Measurements from ENCODE around the gene PIEZO2.
A peak's percentile ranks its signal among the peaks of the same experiment; 100 is the strongest.
"Not testable (repeated sequence)": the region's sequence is repeated elsewhere in the genome, so short reads cannot be mapped to it uniquely, and the experiment has no call there.

Gene PIEZO2

GRCh38 chr18:10670856-10671255 is 478.5 kb downstream of the PIEZO2 start:
- DNase-seq (ENCODE audit: low read depth, low spot score), result no peak
- H3K9ac ChIP-seq (ENCODE audit: insufficient read length), result no peak overlapping the region
- H3K9me3 ChIP-seq (ENCODE audit: low read depth, low read length), result no peaks in the 10 kb centered on the region
- no peak overlapping the region for H3K27ac ChIP-seq
- no peak for TF ChIP-seq FOXP2 (optimal IDR thresholded peaks at IDR 0.05; ENCODE audit: control extremely low read depth, extremely low read length, insufficient read depth)
- TF ChIP-seq EZH2 (IDR thresholded peaks at IDR 0.05), result no peak
- no peak for TF ChIP-seq POLR2AphosphoS5 (IDR thresholded peaks at IDR 0.05; ENCODE audit: borderline replicate concordance, low read depth, low read length)
- no peak overlapping the region for H3K4me3 ChIP-seq
- H3K36me3 ChIP-seq (ENCODE audit: insufficient read depth, low read length), result no peaks in the 10 kb centered on the region

- no peak for TF ChIP-seq POLR2AphosphoS5 (IDR thresholded peaks at IDR 0.05; ENCODE audit: borderline replicate concordance, low read depth, low read length)
- no peak for TF ChIP-seq EZH2 (IDR thresholded peaks at IDR 0.05)
- TF ChIP-seq FOXP2 (optimal IDR thresholded peaks at IDR 0.05; ENCODE audit: control extremely low read depth, extremely low read length, insufficient read depth), result peak; percentile 17
- Histone ChIP-seq H3K9ac (ENCODE audit: insufficient read length) (no peak overlapping the region), H3K9me3 (ENCODE audit: low read depth, low read length) (no peaks in the 10 kb centered on the region), H3K27ac (no peak overlapping the region), H3K4me3 (no peak overlapping the region), H3K36me3 (ENCODE audit: insufficient read depth, low read length) (no peaks in the 10 kb centered on the region)
- no peak for DNase-seq (ENCODE audit: low read depth, low spot score)
These were observed 479.8 kb downstream of the PIEZO2 start for GRCh38 chr18:10669441-10670100.

GRCh38 chr18:10663750-10664149 is 485.6 kb downstream of the PIEZO2 start:
- H3K9ac ChIP-seq (ENCODE audit: insufficient read length), result no peak overlapping the region
- DNase-seq (ENCODE audit: low read depth, low spot score), result no peak
- no peaks in the 10 kb centered on the region for H3K9me3 ChIP-seq (ENCODE audit: low read depth, low read length)
- no peaks in the 10 kb centered on the region for H3K36me3 ChIP-seq (ENCODE audit: insufficient read depth, low read length)
- H3K4me3 ChIP-seq, result no peak overlapping the region
- TF ChIP-seq EZH2 (IDR thresholded peaks at IDR 0.05), result no peak
- no peak for TF ChIP-seq POLR2AphosphoS5 (IDR thresholded peaks at IDR 0.05; ENCODE audit: borderline replicate concordance, low read depth, low read length)
- TF ChIP-seq FOXP2 (optimal IDR thresholded peaks at IDR 0.05; ENCODE audit: control extremely low read depth, extremely low read length, insufficient read depth), result no peak
- H3K27ac ChIP-seq, result no peak overlapping the region

GRCh38 chr18:10661317-10661716 is 488.1 kb downstream of the PIEZO2 start:
- no peak for TF ChIP-seq EZH2 (IDR thresholded peaks at IDR 0.05)
- no peak for TF ChIP-seq POLR2AphosphoS5 (IDR thresholded peaks at IDR 0.05; ENCODE audit: borderline replicate concordance, low read depth, low read length)
- TF ChIP-seq FOXP2 (optimal IDR thresholded peaks at IDR 0.05; ENCODE audit: control extremely low read depth, extremely low read length, insufficient read depth), result no peak
- H3K27ac ChIP-seq, result no peak overlapping the region
- no peak for DNase-seq (ENCODE audit: low read depth, low spot score)
- H3K9me3 ChIP-seq (ENCODE audit: low read depth, low read length), result no peaks in the 10 kb centered on the region
- H3K9ac ChIP-seq (ENCODE audit: insufficient read length), result no peak overlapping the region
- no peak overlapping the region for H3K4me3 ChIP-seq
- no peaks in the 10 kb centered on the region for H3K36me3 ChIP-seq (ENCODE audit: insufficient read depth, low read length)

- Histone ChIP-seq H3K4me3 (no peak overlapping the region), H3K36me3 (ENCODE audit: insufficient read depth, low read length) (no peaks in the 10 kb centered on the region), H3K9me3 (ENCODE audit: low read depth, low read length) (no peaks in the 10 kb centered on the region), H3K27ac (no peak overlapping the region), H3K9ac (ENCODE audit: insufficient read length) (no peak overlapping the region)
- no peak for DNase-seq (ENCODE audit: low read depth, low spot score)
- TF ChIP-seq POLR2AphosphoS5 (IDR thresholded peaks at IDR 0.05; ENCODE audit: borderline replicate concordance, low read depth, low read length) (no peak), FOXP2 (optimal IDR thresholded peaks at IDR 0.05; ENCODE audit: control extremely low read depth, extremely low read length, insufficient read depth) (no peak), EZH2 (IDR thresholded peaks at IDR 0.05) (no peak)
These were observed 489.0 kb downstream of the PIEZO2 start for GRCh38 chr18:10660179-10660884.

- DNase-seq (ENCODE audit: low read depth, low spot score), result no peak
- Histone ChIP-seq H3K4me3 (no peak overlapping the region), H3K36me3 (ENCODE audit: insufficient read depth, low read length) (no peaks in the 10 kb centered on the region), H3K27ac (no peak overlapping the region), H3K9me3 (ENCODE audit: low read depth, low read length) (no peaks in the 10 kb centered on the region), H3K9ac (ENCODE audit: insufficient read length) (no peak overlapping the region)
- no peak for TF ChIP-seq EZH2 (IDR thresholded peaks at IDR 0.05)
- no peak for TF ChIP-seq FOXP2 (optimal IDR thresholded peaks at IDR 0.05; ENCODE audit: control extremely low read depth, extremely low read length, insufficient read depth)
- TF ChIP-seq POLR2AphosphoS5 (IDR thresholded peaks at IDR 0.05; ENCODE audit: borderline replicate concordance, low read depth, low read length), result no peak
These were observed 489.8 kb downstream of the PIEZO2 start for GRCh38 chr18:10659594-10659993.

GRCh38 chr18:10659000-10659399 is 490.4 kb downstream of the PIEZO2 start:
- H3K9me3 ChIP-seq (ENCODE audit: low read depth, low read length), result no peaks in the 10 kb centered on the region
- DNase-seq (ENCODE audit: low read depth, low spot score), result no peak

GRCh38 chr18:10644003-10644402 is 505.4 kb downstream of the PIEZO2 start:
- H3K9ac ChIP-seq (ENCODE audit: insufficient read length); DNase-seq (ENCODE audit: low read depth, low spot score); H3K4me3 ChIP-seq; H3K9me3 ChIP-seq (ENCODE audit: low read depth, low read length); H3K27ac ChIP-seq; H3K36me3 ChIP-seq (ENCODE audit: insufficient read depth, low read length): not testable (repeated sequence)

More at GRCh38 chr18:10659000-10659399, 490.4 kb downstream of the PIEZO2 start:
- Histone ChIP-seq H3K36me3 (ENCODE audit: insufficient read depth, low read length) (no peaks in the 10 kb centered on the region), H3K27ac (no peak overlapping the region), H3K9ac (ENCODE audit: insufficient read length) (no peak overlapping the region), H3K4me3 (no peak overlapping the region)
- no peak for TF ChIP-seq POLR2AphosphoS5 (IDR thresholded peaks at IDR 0.05; ENCODE audit: borderline replicate concordance, low read depth, low read length)
- no peak for TF ChIP-seq EZH2 (IDR thresholded peaks at IDR 0.05)
- TF ChIP-seq FOXP2 (optimal IDR thresholded peaks at IDR 0.05; ENCODE audit: control extremely low read depth, extremely low read length, insufficient read depth), result no peak

- not testable (repeated sequence) for H3K4me3 ChIP-seq; H3K27ac ChIP-seq; H3K9ac ChIP-seq (ENCODE audit: insufficient read length); H3K9me3 ChIP-seq (ENCODE audit: low read depth, low read length); H3K36me3 ChIP-seq (ENCODE audit: insufficient read depth, low read length); DNase-seq (ENCODE audit: low read depth, low spot score)
These were observed 506.3 kb downstream of the PIEZO2 start for GRCh38 chr18:10642915-10643524.

- H3K9ac ChIP-seq (ENCODE audit: insufficient read length); DNase-seq (ENCODE audit: low read depth, low spot score); H3K27ac ChIP-seq; H3K9me3 ChIP-seq (ENCODE audit: low read depth, low read length); H3K36me3 ChIP-seq (ENCODE audit: insufficient read depth, low read length); H3K4me3 ChIP-seq: not testable (repeated sequence)
These were observed 510.9 kb downstream of the PIEZO2 start for GRCh38 chr18:10638539-10638885.

- not testable (repeated sequence) for DNase-seq (ENCODE audit: low read depth, low spot score); H3K9me3 ChIP-seq (ENCODE audit: low read depth, low read length); H3K4me3 ChIP-seq
These were observed 511.4 kb downstream of the PIEZO2 start for GRCh38 chr18:10637858-10638538.

GRCh38 chr18:10629076-10629475 is 520.3 kb downstream of the PIEZO2 start:
- not testable (repeated sequence) for H3K27ac ChIP-seq; DNase-seq (ENCODE audit: low read depth, low spot score); H3K9me3 ChIP-seq (ENCODE audit: low read depth, low read length)

More at GRCh38 chr18:10637858-10638538, 511.4 kb downstream of the PIEZO2 start:
- not testable (repeated sequence) for H3K27ac ChIP-seq; H3K9ac ChIP-seq (ENCODE audit: insufficient read length); H3K36me3 ChIP-seq (ENCODE audit: insufficient read depth, low read length)

More at GRCh38 chr18:10629076-10629475, 520.3 kb downstream of the PIEZO2 start:
- H3K4me3 ChIP-seq; H3K36me3 ChIP-seq (ENCODE audit: insufficient read depth, low read length); H3K9ac ChIP-seq (ENCODE audit: insufficient read length): not testable (repeated sequence)

All from SK-N-MC (cell line).